GM13976 (cell line): ENCODE data around the gene TTC31.
"Not testable (repeated sequence)": the region's sequence is repeated elsewhere in the genome, so short reads cannot be mapped to it uniquely, and the experiment has no call there.

Experiments used
- DNase-seq: peaks from one replicate; pipeline ENCODE4 v3.0.0; 2012; ENCODE audit warnings: low spot score
- CTCF ChIP-seq: IDR thresholded peaks from 2 replicates; pipeline ENCODE4 v1.5.1; 2012; ENCODE audit warnings: borderline replicate concordance, mild to moderate bottlenecking; ENCODE audit not compliant: insufficient read depth; ENCODE audit errors: extremely low read depth, missing control alignments, control extremely low read depth
- in situ Hi-C: fragments of 300-500 bp; cut with MboI; formaldehyde crosslinking; loops from one replicate; pipeline ENCODE4 v1.12.0; 2022; ENCODE audit warnings: low sequenced_read_pairs, mixed read lengths, inconsistent platforms; ENCODE audit not compliant: unreplicated experiment

The TTC31 gene

GRCh38 chr2:74458938-74459363 lies 23.9 kb upstream of the TTC31 start:
- TF ChIP-seq CTCF = no peak
- in situ Hi-C loops = no loop called here

GRCh38 chr2:74459503-74460118 lies 23.3 kb upstream of the TTC31 start:
- DNase-seq, in situ Hi-C loops: not testable (repeated sequence)

More at GRCh38 chr2:74458938-74459363, 23.9 kb upstream of the TTC31 start:
- DNase-seq = no peak

- DNase-seq, in situ Hi-C loops: not testable (repeated sequence)
These were observed 22.7 kb upstream of the TTC31 start for GRCh38 chr2:74460187-74460586.

GRCh38 chr2:74461187-74462053 lies 21.5 kb upstream of the TTC31 start:
- in situ Hi-C loops = no loop called here
- no peak for DNase-seq
- TF ChIP-seq CTCF = peak; percentile 14

- no peak for DNase-seq
- in situ Hi-C loops = no loop called here
- TF ChIP-seq CTCF = no peak
These were observed 20.7 kb upstream of the TTC31 start for GRCh38 chr2:74462054-74462785.

- DNase-seq = no peak
- no peak for TF ChIP-seq CTCF
- in situ Hi-C loops = no loop called here
These were observed 20.1 kb upstream of the TTC31 start for GRCh38 chr2:74462786-74463105.

GRCh38 chr2:74464406-74464805 lies 18.5 kb upstream of the TTC31 start:
- in situ Hi-C loops = no loop called here
- TF ChIP-seq CTCF = no peak
- no peak for DNase-seq

GRCh38 chr2:74470742-74471141 lies 12.1 kb upstream of the TTC31 start:
- DNase-seq, in situ Hi-C loops: not testable (repeated sequence)
